Breast epithelium (tissue), 3 donors: ENCODE data around the gene NXPH4.

ENCODE experiments used
- POLR2A ChIP-seq: fragments of 450-650 bp; IDR thresholded peaks from one replicate; pipeline ENCODE4 v1.6.1; 2016; ENCODE audit warnings: antibody characterized with exemption, mild to moderate bottlenecking, moderate library complexity
- TF ChIP-seq, protein P1 (sequence below), 3 donors: fragments of 450-650 bp; IDR thresholded peaks; one replicate each; pipeline ENCODE4 v1.5.1; 2016 to 2017; ENCODE audit warnings: antibody characterized with exemption in 3 of 3, mild to moderate bottlenecking in 3 of 3, moderate library complexity in 3 of 3

DNA sequence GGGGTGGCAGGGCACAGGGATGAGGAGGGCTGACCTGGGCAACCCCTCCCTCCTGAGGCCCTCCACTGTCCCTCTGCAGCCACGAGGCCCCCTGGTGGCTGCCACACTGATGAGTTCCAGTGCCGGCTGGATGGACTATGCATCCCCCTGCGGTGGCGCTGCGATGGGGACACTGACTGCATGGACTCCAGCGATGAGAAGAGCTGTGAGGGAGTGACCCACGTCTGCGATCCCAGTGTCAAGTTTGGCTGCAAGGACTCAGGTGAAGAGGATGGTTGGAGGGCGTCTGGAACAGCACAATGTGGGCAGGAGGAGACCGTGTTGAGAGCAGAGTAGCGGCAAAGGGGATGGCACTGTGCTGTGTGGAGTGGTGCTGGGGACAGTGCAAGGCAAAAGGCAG lies 43.5 kb upstream of the NXPH4 start:
- TF ChIP-seq POLR2A = no peak
- TF ChIP-seq, protein P1, sequence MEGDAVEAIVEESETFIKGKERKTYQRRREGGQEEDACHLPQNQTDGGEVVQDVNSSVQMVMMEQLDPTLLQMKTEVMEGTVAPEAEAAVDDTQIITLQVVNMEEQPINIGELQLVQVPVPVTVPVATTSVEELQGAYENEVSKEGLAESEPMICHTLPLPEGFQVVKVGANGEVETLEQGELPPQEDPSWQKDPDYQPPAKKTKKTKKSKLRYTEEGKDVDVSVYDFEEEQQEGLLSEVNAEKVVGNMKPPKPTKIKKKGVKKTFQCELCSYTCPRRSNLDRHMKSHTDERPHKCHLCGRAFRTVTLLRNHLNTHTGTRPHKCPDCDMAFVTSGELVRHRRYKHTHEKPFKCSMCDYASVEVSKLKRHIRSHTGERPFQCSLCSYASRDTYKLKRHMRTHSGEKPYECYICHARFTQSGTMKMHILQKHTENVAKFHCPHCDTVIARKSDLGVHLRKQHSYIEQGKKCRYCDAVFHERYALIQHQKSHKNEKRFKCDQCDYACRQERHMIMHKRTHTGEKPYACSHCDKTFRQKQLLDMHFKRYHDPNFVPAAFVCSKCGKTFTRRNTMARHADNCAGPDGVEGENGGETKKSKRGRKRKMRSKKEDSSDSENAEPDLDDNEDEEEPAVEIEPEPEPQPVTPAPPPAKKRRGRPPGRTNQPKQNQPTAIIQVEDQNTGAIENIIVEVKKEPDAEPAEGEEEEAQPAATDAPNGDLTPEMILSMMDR (IDR thresholded peaks at IDR 0.05) = peak in 2 of 3 donors; percentile 23 to 30
